Activated CD4-positive, alpha-beta T cell treated with anti-CD3 and anti-CD28 coated beads, Interleukin-2, amount 10 ng/mL, durations not matched to agents 7 days and 5 days (primary cell): ENCODE measurements around the gene B4GALT2. TPM values are rescaled to one million over a fixed set of nuclear protein-coding genes. Genes with fewer than 3 reads are reported as not detected.

Experiments
- total RNA-seq, 2 experiments: library from RNA; stranded (reverse); gene quantifications; one replicate each; pipeline ENCODE4 v1.2.3, GENCODE V29; 2021

The B4GALT2 gene
- total RNA-seq, 2 experiments from 2014 or later = 8.0 to 9.3 TPM

Other genes with a start within 250 kb of the B4GALT2 start
- under 1 TPM; 0.10 to 0.52 TPM for gene ARTN, start 45.4 kb upstream of the B4GALT2 start, total RNA-seq
- 10 to 100 TPM; 22.0 to 27.2 TPM for gene IPO13, start 32.3 kb upstream of the B4GALT2 start, total RNA-seq
- 10 to 100 TPM; 28.0 to 30.0 TPM for gene DPH2, start 9.2 kb upstream of the B4GALT2 start, total RNA-seq
- gene ATP6V0B, start 4.2 kb upstream of the B4GALT2 start, total RNA-seq = 100 to 1,000 TPM in 1 of 2 experiments, 10 to 100 TPM in 1; 90.1 to 112 TPM
- 1 to 10 TPM in 1 of 2 experiments, under 1 TPM in 1; 0.71 to 1.3 TPM for gene CCDC24, start 12.4 kb downstream of the B4GALT2 start, total RNA-seq
- 1 to 10 TPM; 4.0 to 4.8 TPM for gene SLC6A9, start 52.3 kb downstream of the B4GALT2 start, total RNA-seq
- gene KLF17, start 139.6 kb downstream of the B4GALT2 start, total RNA-seq = not detected
- not detected for gene KLF18, start 162.4 kb downstream of the B4GALT2 start, total RNA-seq
- 10 to 100 TPM; 45.8 to 46.2 TPM for gene DMAP1, start 234.3 kb downstream of the B4GALT2 start, total RNA-seq